Trophoblast cell (in vitro differentiated cells and primary cell): Measurements from ENCODE around the gene HOMEZ. TPM values are rescaled to one million over a fixed set of nuclear protein-coding genes. Genes with fewer than 3 reads are reported as not detected.

Experiments used
- DNase-seq, 2 donors: peaks; one replicate each; pipeline ENCODE4 v3.0.0-alpha.2; 2016
- H2AFZ ChIP-seq: 2 replicates; pipeline ENCODE4 v1.6.1; 2013; ENCODE audit warnings: low read length, moderate library complexity, mild to moderate bottlenecking; ENCODE audit not compliant: insufficient read depth, poor library complexity
- H2AK5ac ChIP-seq: 2 replicates; pipeline ENCODE4 v1.6.1; 2013; ENCODE audit warnings: mild to moderate bottlenecking, low read length
- H2BK120ac ChIP-seq: 2 replicates; pipeline ENCODE4 v1.6.1; 2013; ENCODE audit warnings: low read length, mild to moderate bottlenecking, moderate library complexity; ENCODE audit not compliant: insufficient read depth, poor library complexity
- H2BK12ac ChIP-seq: 2 replicates; pipeline ENCODE4 v1.6.1; 2013; ENCODE audit warnings: mild to moderate bottlenecking, low read length, moderate library complexity
- H2BK5ac ChIP-seq: 2 replicates; pipeline ENCODE4 v1.6.1; 2013; ENCODE audit warnings: low read length, low read depth, moderate library complexity, mild to moderate bottlenecking; ENCODE audit not compliant: poor library complexity
- H3K14ac ChIP-seq: 2 replicates; pipeline ENCODE4 v1.6.1; 2013; ENCODE audit warnings: mild to moderate bottlenecking, low read length
- H3K18ac ChIP-seq: 2 replicates; pipeline ENCODE4 v1.6.1; 2013; ENCODE audit warnings: mild to moderate bottlenecking, low read length
- H3K23ac ChIP-seq: 2 replicates; pipeline ENCODE4 v1.6.1; 2013; ENCODE audit warnings: low read length
- H3K27ac ChIP-seq: 2 replicates; pipeline ENCODE4 v1.5.1; 2013; ENCODE audit warnings: low read depth, mild to moderate bottlenecking, inconsistent platforms, low read length, moderate library complexity
- H3K27me3 ChIP-seq: 2 replicates; pipeline ENCODE4 v1.6.1; 2013; ENCODE audit warnings: inconsistent platforms, mild to moderate bottlenecking, low read length, moderate library complexity; ENCODE audit not compliant: insufficient read depth
- H3K36me3 ChIP-seq, 2 experiments: 1 replicate in 1 of 2; 2 replicates in 1 of 2; pipeline ENCODE4 v1.6.1; 2013; ENCODE audit warnings: low read length in 2 of 2, mild to moderate bottlenecking in 2 of 2, moderate library complexity in 1 of 2; ENCODE audit not compliant: insufficient read depth in 2 of 2, control insufficient read depth in 1 of 2
- H3K4ac ChIP-seq: 2 replicates; pipeline ENCODE4 v1.6.1; 2013; ENCODE audit warnings: low read depth, mild to moderate bottlenecking, low read length, moderate library complexity
- H3K4me1 ChIP-seq, 2 experiments: 1 replicate in 1 of 2; 2 replicates in 1 of 2; pipeline ENCODE4 v1.6.1; 2013; ENCODE audit warnings: low read length in 2 of 2, mild to moderate bottlenecking in 2 of 2, moderate library complexity in 1 of 2; ENCODE audit not compliant: insufficient read depth in 2 of 2, control insufficient read depth in 1 of 2
- H3K4me2 ChIP-seq: 2 replicates; pipeline ENCODE4 v1.6.1; 2013; ENCODE audit warnings: inconsistent platforms, mild to moderate bottlenecking, low read length, moderate library complexity
- H3K4me3 ChIP-seq: 2 replicates; pipeline ENCODE4 v1.5.1; 2013; ENCODE audit warnings: mild to moderate bottlenecking, low read depth, low read length, inconsistent platforms
- H3K79me1 ChIP-seq: one replicate; pipeline ENCODE4 v1.6.1; 2013; ENCODE audit warnings: low read length
- H3K79me2 ChIP-seq: 2 replicates; pipeline ENCODE4 v1.6.1; 2013; ENCODE audit warnings: low read length, mild to moderate bottlenecking; ENCODE audit not compliant: control insufficient read depth, insufficient read depth, poor library complexity
- H3K9ac ChIP-seq: 2 replicates; pipeline ENCODE4 v1.6.1; 2013; ENCODE audit warnings: mild to moderate bottlenecking, low read length
- H3K9me3 ChIP-seq: 2 replicates; pipeline ENCODE4 v1.6.1; 2013; ENCODE audit warnings: low read depth, mild to moderate bottlenecking, control low read depth, inconsistent platforms, low read length; ENCODE audit not compliant: insufficient read depth
- H4K12ac ChIP-seq: 2 replicates; pipeline ENCODE4 v1.6.1; 2013; ENCODE audit warnings: low read depth, mild to moderate bottlenecking, low read length, moderate library complexity
- H4K8ac ChIP-seq: 2 replicates; pipeline ENCODE4 v1.6.1; 2013; ENCODE audit warnings: low read depth, mild to moderate bottlenecking, low read length, moderate library complexity
- H4K91ac ChIP-seq: one replicate; pipeline ENCODE4 v1.6.1; 2013; ENCODE audit warnings: low read depth, mild to moderate bottlenecking, low read length, moderate library complexity
- WGBS: extraction: QIAGEN DNeasy Blood & Tissue Kit; methylation state at CpG from one replicate; pipeline ENCODE4 v1.1.7; 2013; ENCODE audit warnings: missing lambda C conversion rate; ENCODE audit not compliant: insufficient read length, insufficient coverage; ENCODE audit errors: extremely low coverage; 5-methylcytosine and 5-hydroxymethylcytosine counted together
- polyA plus RNA-seq: library from polyadenylated mRNA; stranded (reverse); fragments of 200-250 nt; gene quantifications from 2 replicates; pipeline ENCODE4 v1.2.3, GENCODE V29; 2013

The HOMEZ gene, protein sequence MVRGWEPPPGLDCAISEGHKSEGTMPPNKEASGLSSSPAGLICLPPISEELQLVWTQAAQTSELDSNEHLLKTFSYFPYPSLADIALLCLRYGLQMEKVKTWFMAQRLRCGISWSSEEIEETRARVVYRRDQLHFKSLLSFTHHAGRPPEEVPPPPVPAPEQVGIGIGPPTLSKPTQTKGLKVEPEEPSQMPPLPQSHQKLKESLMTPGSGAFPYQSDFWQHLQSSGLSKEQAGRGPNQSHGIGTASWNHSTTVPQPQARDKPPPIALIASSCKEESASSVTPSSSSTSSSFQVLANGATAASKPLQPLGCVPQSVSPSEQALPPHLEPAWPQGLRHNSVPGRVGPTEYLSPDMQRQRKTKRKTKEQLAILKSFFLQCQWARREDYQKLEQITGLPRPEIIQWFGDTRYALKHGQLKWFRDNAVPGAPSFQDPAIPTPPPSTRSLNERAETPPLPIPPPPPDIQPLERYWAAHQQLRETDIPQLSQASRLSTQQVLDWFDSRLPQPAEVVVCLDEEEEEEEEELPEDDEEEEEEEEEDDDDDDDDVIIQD
- 15.2 and 16.7 TPM in 2 replicates for polyA plus RNA-seq

DNA sequence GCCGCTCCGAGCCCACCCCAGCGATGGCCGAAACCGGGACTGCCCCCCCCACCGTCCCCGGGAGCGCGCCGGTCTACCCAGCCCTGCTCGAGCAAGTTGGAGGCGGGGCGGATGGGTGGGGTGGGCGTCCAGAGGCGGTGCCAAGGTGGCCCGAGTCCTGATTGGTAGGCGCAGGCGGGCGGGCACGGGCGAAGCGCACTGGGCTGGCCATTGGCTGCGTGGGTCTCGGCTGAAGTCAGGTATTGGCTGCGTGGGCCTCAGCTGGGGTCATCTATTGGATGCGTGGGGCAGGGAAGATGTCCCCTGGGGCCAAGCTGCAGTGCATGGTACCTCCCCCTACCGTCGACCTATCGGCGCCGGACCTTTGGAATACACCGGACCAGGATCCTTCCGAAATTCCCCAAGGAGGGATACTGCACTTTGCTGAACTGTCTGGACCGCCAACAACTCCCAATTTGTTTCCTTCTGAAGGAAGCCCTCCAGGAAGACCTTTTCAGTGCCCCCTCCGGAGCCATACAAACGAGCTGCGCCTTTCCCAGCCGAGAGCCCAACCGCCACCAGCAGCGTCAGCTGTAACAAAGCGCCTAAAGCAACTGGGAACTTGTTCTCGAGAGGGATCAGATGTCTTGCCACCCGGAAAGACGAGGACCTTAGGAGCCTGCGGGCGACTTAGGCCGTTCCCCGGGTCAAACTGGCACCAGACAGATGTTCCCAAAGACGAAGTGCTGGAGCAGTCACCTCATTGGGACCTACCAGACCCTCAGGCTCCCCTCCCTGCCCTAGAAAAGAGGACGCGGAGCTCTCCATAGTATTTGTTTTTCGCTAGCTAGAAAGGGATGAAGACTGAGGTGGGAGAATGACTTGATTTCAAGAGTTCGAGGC lies at the start of gene HOMEZ:
TSS of gene HOMEZ (minus strand) at position 113 of the 882 bp plus-strand sequence. CDS start 180 bp downstream, outside the sequence.
- Histone ChIP-seq H3K4ac (peak within 1 kb of the TSS; percentile 94), H3K27me3 (no peaks in the 10 kb centered on the region), H3K4me2 (peak within 1 kb of the TSS; percentile 80), H3K79me1 (peaks cover 10% of the 10 kb centered on the region), H2AFZ (peak within 1 kb of the TSS; percentile 77), H2BK5ac (peak within 1 kb of the TSS; percentile 62), H3K18ac (peak within 1 kb of the TSS; percentile 83), H2AK5ac (no peak within 1 kb of the TSS), H4K12ac (peak within 1 kb of the TSS; percentile 96), H3K4me1 (peaks cover 3 to 5% of the 10 kb centered on the region in 2 experiments), H4K8ac (peak within 1 kb of the TSS; percentile 85), H3K79me2 (peaks cover 7% of the 10 kb centered on the region), H3K23ac (no peak within 1 kb of the TSS), H3K14ac (peak within 1 kb of the TSS; percentile 59), H3K9me3 (no peaks in the 10 kb centered on the region), H2BK12ac (peak within 1 kb of the TSS; percentile 17), H3K36me3 (peaks cover 0 to 1% of the 10 kb centered on the region in 2 experiments), H3K27ac (peak within 1 kb of the TSS; percentile 95), H2BK120ac (peak within 1 kb of the TSS; percentile 26), H4K91ac (peak within 1 kb of the TSS; percentile 71), H3K4me3 (peak within 1 kb of the TSS; percentile 91), H3K9ac (peak within 1 kb of the TSS; percentile 82)
- peak; percentile 98 to 99 for DNase-seq
- no CpG with 5 or more reads among the region's 53 CpGs for WGBS

DNA sequence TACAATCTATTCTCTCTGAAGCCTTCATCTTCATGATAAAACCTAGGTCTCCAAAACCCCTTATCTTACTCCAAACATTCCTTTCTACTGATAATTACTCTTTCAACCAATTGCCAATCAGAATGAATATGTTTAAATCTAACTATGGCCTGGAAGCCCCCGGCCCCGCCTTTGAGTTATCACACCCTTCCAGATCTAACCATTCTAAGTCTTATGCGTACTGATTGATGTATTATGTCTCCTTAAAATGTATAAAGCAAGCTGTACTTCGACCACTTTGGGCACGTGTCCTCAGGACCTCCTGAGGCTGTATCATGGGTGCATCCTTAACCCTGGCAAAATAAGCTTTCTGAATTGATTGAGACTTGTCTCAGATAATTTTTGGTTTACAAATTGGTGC lies 49.7 kb upstream of the HOMEZ start:
- H4K8ac ChIP-seq: no peak overlapping the region
- H3K27me3 ChIP-seq: no peaks in the 10 kb centered on the region
- H3K4me1 ChIP-seq: no peaks in the 10 kb centered on the region
- H2AFZ ChIP-seq: no peak overlapping the region
- DNase-seq: no peak
- H2BK12ac ChIP-seq: no peak overlapping the region
- no peak overlapping the region for H4K91ac ChIP-seq
- H3K36me3 ChIP-seq: no peaks in the 10 kb centered on the region
- H3K9me3 ChIP-seq: no peaks in the 10 kb centered on the region
- no peak overlapping the region for H3K4ac ChIP-seq
- no peak overlapping the region for H2BK120ac ChIP-seq
- no CpG with 5 or more reads among the region's 5 CpGs for WGBS
- no peak overlapping the region for H3K14ac ChIP-seq
- H2BK5ac ChIP-seq: no peak overlapping the region
- no peak overlapping the region for H3K9ac ChIP-seq
- H3K27ac ChIP-seq: no peak overlapping the region
- no peaks in the 10 kb centered on the region for H3K79me1 ChIP-seq
- H3K4me3 ChIP-seq: no peak overlapping the region
- H3K23ac ChIP-seq: no peak overlapping the region
- H2AK5ac ChIP-seq: no peak overlapping the region
- no peak overlapping the region for H4K12ac ChIP-seq
- no peak overlapping the region for H3K18ac ChIP-seq
- H3K79me2 ChIP-seq: no peaks in the 10 kb centered on the region
- no peak overlapping the region for H3K4me2 ChIP-seq

DNA sequence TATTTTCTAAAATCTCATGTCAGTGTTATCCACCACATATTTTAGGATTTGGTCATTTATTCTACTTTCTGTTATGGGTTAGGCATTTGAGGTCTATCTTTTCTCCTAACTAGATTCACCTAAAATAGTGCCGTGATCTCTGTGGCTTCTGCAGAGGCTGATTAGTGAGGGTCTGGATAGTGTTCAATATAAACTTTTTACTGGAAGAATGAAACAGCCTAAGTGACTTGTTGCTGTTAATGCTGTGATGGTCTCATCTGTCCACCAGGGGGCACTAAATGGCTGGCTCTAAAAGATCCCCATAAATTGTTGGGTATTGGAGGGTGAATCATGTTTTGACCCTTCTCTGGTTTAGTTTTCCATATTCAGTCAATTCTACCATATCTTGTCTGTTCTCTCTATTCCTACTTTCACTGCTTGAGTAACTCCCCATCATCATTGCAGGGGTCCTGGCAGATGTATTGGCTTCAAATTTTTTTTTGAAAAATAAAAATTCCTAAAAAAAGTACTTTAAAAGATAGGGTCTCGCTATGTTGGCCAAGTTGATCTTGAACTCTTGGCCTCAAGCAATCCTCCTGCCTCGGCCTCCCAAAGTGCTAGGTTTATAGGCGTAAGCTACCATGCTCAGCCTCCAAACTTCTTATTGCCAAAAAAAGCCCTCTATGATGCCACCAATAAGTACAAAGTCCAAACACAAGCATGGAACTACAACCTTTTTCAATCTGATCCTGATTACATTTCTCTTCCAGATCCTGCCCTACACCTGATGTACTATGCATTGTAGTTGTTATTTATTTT lies 42.2 kb upstream of the HOMEZ start:
- Histone ChIP-seq H4K91ac (no peak overlapping the region), H3K9me3 (no peaks in the 10 kb centered on the region), H2BK120ac (no peak overlapping the region), H3K18ac (no peak overlapping the region), H3K4ac (no peak overlapping the region), H3K4me1 (peaks cover 0 to under 1% of the 10 kb centered on the region in 2 experiments), H4K12ac (no peak overlapping the region), H3K4me3 (no peak overlapping the region), H3K14ac (no peak overlapping the region), H3K79me1 (no peaks in the 10 kb centered on the region), H3K27me3 (no peaks in the 10 kb centered on the region), H3K23ac (no peak overlapping the region), H2BK5ac (no peak overlapping the region), H3K27ac (no peak overlapping the region), H2BK12ac (no peak overlapping the region), H2AFZ (no peak overlapping the region), H3K9ac (no peak overlapping the region), H3K36me3 (peaks cover 18 to 23% of the 10 kb centered on the region in 2 experiments), H4K8ac (no peak overlapping the region), H3K79me2 (no peaks in the 10 kb centered on the region), H2AK5ac (no peak overlapping the region), H3K4me2 (no peak overlapping the region)
- peak; percentile 42 to 87 for DNase-seq
- no CpG with 5 or more reads among the region's 4 CpGs for WGBS
